HG03378 (cell line): ENCODE results near the gene KRT78.
"Not testable (repeated sequence)": the region's sequence is repeated elsewhere in the genome, so short reads cannot be mapped to it uniquely, and the experiment has no call there.

Experiments used
- ATAC-seq: cut with Tn5 transposase; IDR thresholded peaks from one replicate; pipeline ENCODE4 v1.9.1; 2021; ENCODE audit warnings: mild to moderate bottlenecking, moderate library complexity; ENCODE audit not compliant: unreplicated experiment

Gene KRT78

GRCh38 chr12:52872644-52873389, 24.0 kb upstream of the KRT78 start:
- no peak for ATAC-seq

GRCh38 chr12:52871291-52872039, 22.7 kb upstream of the KRT78 start:
- ATAC-seq: no peak

- no peak for ATAC-seq
Measured at GRCh38 chr12:52870361-52871290, 21.8 kb upstream of the KRT78 start.

- ATAC-seq: no peak
Measured at GRCh38 chr12:52867642-52868041, 18.8 kb upstream of the KRT78 start.

- no peak for ATAC-seq
Measured at GRCh38 chr12:52867152-52867551, 18.4 kb upstream of the KRT78 start.

- ATAC-seq: no peak
Measured at GRCh38 chr12:52865090-52865944, 16.5 kb upstream of the KRT78 start.

GRCh38 chr12:52862023-52862422, 13.2 kb upstream of the KRT78 start:
- no peak for ATAC-seq

- ATAC-seq: no peak
Measured at GRCh38 chr12:52861511-52861910, 12.7 kb upstream of the KRT78 start.

GRCh38 chr12:52860102-52860823, 11.5 kb upstream of the KRT78 start:
- no peak for ATAC-seq

- no peak for ATAC-seq
Measured at GRCh38 chr12:52857500-52857899, 8.7 kb upstream of the KRT78 start.

GRCh38 chr12:52856787-52857186, 8.0 kb upstream of the KRT78 start:
- no peak for ATAC-seq

GRCh38 chr12:52856077-52856476, 7.3 kb upstream of the KRT78 start:
- not testable (repeated sequence) for ATAC-seq

- ATAC-seq: no peak
Measured at GRCh38 chr12:52851787-52852186, 3.0 kb upstream of the KRT78 start.

GRCh38 chr12:52850681-52851080, 1.9 kb upstream of the KRT78 start:
- ATAC-seq: no peak

GRCh38 chr12:52849511-52849910, 717 bp upstream of the KRT78 start:
- no peak for ATAC-seq

- ATAC-seq: no peak
Measured at GRCh38 chr12:52847335-52848102, 1.3 kb downstream of the KRT78 start.

GRCh38 chr12:52846356-52846970, 2.3 kb downstream of the KRT78 start:
- ATAC-seq: no peak

- ATAC-seq: no peak
Measured at GRCh38 chr12:52845946-52846345, 2.8 kb downstream of the KRT78 start.

GRCh38 chr12:52844386-52844785, 4.4 kb downstream of the KRT78 start:
- ATAC-seq: no peak
